K562 (cell line): Measurements from ENCODE around the gene ZNF831. TPM values are rescaled to one million over a fixed set of nuclear protein-coding genes. Genes with fewer than 3 reads are reported as not detected.

Experiments used
- ATAC-seq: fragments of 200-7000 bp; cut with Tn5 transposase; 3 replicates; pipeline ENCODE4 v1.9.1; 2020; ENCODE audit warnings: moderate library complexity
- BruUV-seq: library from RNA; stranded (reverse); fragments of 400-500 nt; replicated peaks from 2 replicates; lab custom pipeline; 2021; lab: Mats Ljungman, UMichigan
- CTCF ChIA-PET: fragments of 300-600 bp; formaldehyde crosslinking; extraction: SDS; loops from one replicate; lab custom pipeline; 2021; ENCODE audit warnings: low intra/inter-chr PET ratio; lab: Yijun Ruan, JAX
- POLR2A ChIA-PET: fragments of 300-600, 350-650 bp; sonication (Branson Sonifier 250); formaldehyde crosslinking; extraction: SDS; loops from one replicate; lab custom pipeline; 2021; ENCODE audit warnings: antibody characterized with exemption, inconsistent platforms; lab: Yijun Ruan, JAX
- DNase-seq, 4 experiments: peaks; one replicate each; pipeline versions ENCODE4 v3.0.0 to v3.0.0-alpha.2; 2011 to 2018; ENCODE audit warnings: low spot score in 3 of 4, mixed read lengths in 3 of 4; ENCODE audit errors: extremely low read depth in 1 of 4
- FAIRE-seq: peaks from 2 replicates; lab custom pipeline; 2011; peaks lifted over from hg19 to GRCh38; lab: Jason Lieb, UNC
- H2AFZ ChIP-seq: 2 replicates; pipeline ENCODE4 v1.6.0; 2011; ENCODE audit warnings: low read depth, low read length, control low read depth, inconsistent platforms
- H3K27ac ChIP-seq: fragments of 200-600 bp; 3 replicates; pipeline ENCODE4 v1.8.0; 2011; ENCODE audit warnings: low read depth, mild to moderate bottlenecking, control low read depth, inconsistent platforms, low read length, moderate library complexity, mixed read lengths; ENCODE audit errors: extremely low read depth
- H3K27me3 ChIP-seq, 2 experiments: fragments of 300-600 bp in 1 of 2; 2 replicates in 1 of 2; 3 replicates in 1 of 2; pipeline versions ENCODE4 v1.6.0 to v1.8.0; 2011; ENCODE audit warnings: inconsistent platforms in 2 of 2, low read length in 2 of 2, mild to moderate bottlenecking in 1 of 2, mixed read lengths in 1 of 2, moderate library complexity in 1 of 2; ENCODE audit not compliant: control insufficient read depth in 2 of 2, insufficient read depth in 2 of 2
- H3K36me3 ChIP-seq: fragments of 300-600 bp; 3 replicates; pipeline ENCODE4 v1.8.0; 2011; ENCODE audit warnings: mild to moderate bottlenecking, low read length, inconsistent platforms; ENCODE audit not compliant: control insufficient read depth, insufficient read depth
- H3K4me1 ChIP-seq, 2 experiments: fragments of 200-600 bp in 1 of 2; replicated peaks in 1 of 2; 2 replicates in 1 of 2; 3 replicates in 1 of 2; pipeline versions ENCODE4 v1.5.1 to v1.8.0; 2011; ENCODE audit warnings: inconsistent platforms in 2 of 2, low read length in 2 of 2, mild to moderate bottlenecking in 1 of 2, mixed read lengths in 1 of 2, moderate library complexity in 1 of 2; ENCODE audit not compliant: control insufficient read depth in 2 of 2, insufficient read depth in 2 of 2
- H3K4me2 ChIP-seq: 2 replicates; pipeline ENCODE4 v1.6.1; 2011; ENCODE audit warnings: low read length, control low read depth, inconsistent platforms, mixed read lengths; ENCODE audit not compliant: insufficient read depth
- H3K4me3 ChIP-seq: fragments of 200-600 bp; sonication (generic), shearing (Covaris generic); 2 replicates; pipeline ENCODE4 v1.5.1; 2016; ENCODE audit warnings: control low read depth, inconsistent platforms
- H3K79me2 ChIP-seq: fragments of 200-600 bp; 3 replicates; pipeline ENCODE4 v1.8.0; 2011; ENCODE audit warnings: low read length, inconsistent platforms; ENCODE audit not compliant: control insufficient read depth, insufficient read depth
- H3K9ac ChIP-seq, 2 experiments: 2 replicates each; pipeline versions ENCODE4 v1.6.0 to v1.6.1; 2011; ENCODE audit warnings: low read depth in 2 of 2, low read length in 2 of 2, control low read depth in 1 of 2, inconsistent platforms in 1 of 2, mild to moderate bottlenecking in 1 of 2, mixed read lengths in 1 of 2; ENCODE audit not compliant: insufficient read depth in 1 of 2
- H3K9me1 ChIP-seq: one replicate; pipeline ENCODE4 v1.6.0; 2011; ENCODE audit warnings: inconsistent platforms, mild to moderate bottlenecking, low read length, moderate library complexity; ENCODE audit not compliant: control insufficient read depth, insufficient read depth
- H3K9me3 ChIP-seq: replicated peaks from 2 replicates; pipeline ENCODE4 v1.5.1; 2011; ENCODE audit warnings: low read depth, low read length, inconsistent platforms; ENCODE audit not compliant: control insufficient read depth, insufficient read depth
- H4K20me1 ChIP-seq: replicated peaks from 2 replicates; pipeline ENCODE4 v1.6.1; 2011; ENCODE audit warnings: low read length, inconsistent platforms, mixed read lengths; ENCODE audit not compliant: control insufficient read depth, insufficient read depth
- ELF4 ChIP-seq: fragments of 450-650 bp; formaldehyde crosslinking; IDR thresholded peaks from 2 replicates; pipeline ENCODE4 v1.4.0; 2022; ENCODE audit warnings: missing genetic modification characterization
- SLC30A9 ChIP-seq: fragments of 250-450 bp; sonication (Bioruptor Pico); IDR thresholded peaks from 2 replicates; pipeline ENCODE4 v1.8.0; 2022; ENCODE audit warnings: mild to moderate bottlenecking, moderate library complexity
- ZNF436 ChIP-seq: fragments of 250-450, 450-650 bp; sonication (Bioruptor Pico); formaldehyde crosslinking; IDR thresholded peaks from 2 replicates; pipeline ENCODE4 v1.7.0; 2020; ENCODE audit warnings: mild to moderate bottlenecking
- WGBS: fragments of 100-300 bp; shearing (Covaris generic); methylation state at CpG from one replicate; pipeline ENCODE4 v1.1.6; 2016; ENCODE audit warnings: low coverage, mixed read lengths; ENCODE audit not compliant: insufficient coverage; ENCODE audit errors: missing lambda C conversion rate; 5-methylcytosine and 5-hydroxymethylcytosine counted together
- in situ Hi-C: fragments of 300-500 bp; cut with MboI; formaldehyde crosslinking; loops from 4 replicates; pipeline ENCODE4 v1.15.0; 2018; ENCODE audit warnings: inconsistent platforms, mixed read lengths
- intact Hi-C: fragments of 100-400 bp; cut with micrococcal nuclease; formaldehyde crosslinking; loops from 2 replicates; pipeline ENCODE4 v1.14.2; 2022
- polyA plus RNA-seq, 8 experiments: library from polyadenylated mRNA; depleted of rRNA in 4 of 8; stranded (reverse) in 5 of 8; unstranded in 3 of 8; fragments of >200 nt; fragmentation: Nextera tagmentation in 2 of 8; fragmentation: Illumina TruSeq in 1 of 8; extraction: Ambion mirVana in 2 of 8; extraction: Trizol in 1 of 8; gene quantifications; 2 replicates each; pipeline versions ENCODE4 v1.2.1 to v1.2.3, GENCODE V29; 2011 to 2014; ENCODE audit warnings: inconsistent platforms in 1 of 8, missing spikeins in 1 of 8
- total RNA-seq, 7 experiments: library from RNA; depleted of rRNA in 6 of 7; stranded (reverse); fragments of >200 nt in 6 of 7; fragmentation: Illumina TruSeq in 2 of 7; extraction: Trizol in 2 of 7; gene quantifications; 2 replicates each; pipeline versions ENCODE4 v1.2.1 to v1.2.3, GENCODE V29; 2011 to 2021; ENCODE audit warnings: low replicate concordance in 1 of 7

Gene ZNF831
- total and polyA plus RNA-seq, 9 of the 15 experiments (the other 6 are each of a cell fraction or from before 2014, with no cell fraction given) = not detected

- no peak for TF ChIP-seq ELF4
Observed at GRCh38 chr20:59191756-59192532, 28.3 kb downstream of the ZNF831 start (continued).

GRCh38 chr20:59192533-59192896, 28.9 kb downstream of the ZNF831 start:
- TF ChIP-seq SLC30A9 (no peak), ZNF436 (CRISPR knock-in tag) (no peak)
- no peaks in the 10 kb centered on the region for H3K9me1 ChIP-seq
- in situ Hi-C loops (no loop called here), intact Hi-C loops (no loop called here)
- H4K20me1 ChIP-seq = no peaks in the 10 kb centered on the region; the same call in 1 of the 2 replicates
- H3K79me2 ChIP-seq = no peaks in the 10 kb centered on the region
- H2AFZ ChIP-seq = no peak overlapping the region
- POLR2A ChIA-PET = interaction anchor here (0.6 kb wide), 1 partner anchor 67 kb away, joined by 3 read pairs; no protein-coding TSS in a partner anchor
- H3K27ac ChIP-seq = no peak overlapping the region
- no peak for DNase-seq
- WGBS = 1% methylated on average over 24 of the region's 25 CpGs
- no peaks in the 10 kb centered on the region for H3K36me3 ChIP-seq
- peaks cover 19 to 61% of the 10 kb centered on the region in 2 experiments; a peak in 4 of 5 replicates for H3K27me3 ChIP-seq
- H3K4me1 ChIP-seq = no peaks in the 10 kb centered on the region; a peak in 1 of 5 replicates
- H3K4me3 ChIP-seq = no peak overlapping the region
- no peaks in the 10 kb centered on the region for H3K9me3 ChIP-seq
- no peak for ATAC-seq
- no peak overlapping the region for H3K4me2 ChIP-seq
- no peak for FAIRE-seq
- BruUV-seq = no TSS peak
- CTCF ChIA-PET = no interaction called here
- H3K9ac ChIP-seq = no peak overlapping the region
